ENCODE measurements around the gene AGBL4.

GRCh38 chr1:48988633-48989197 lies 1035.0 kb downstream of the AGBL4 start:
- TF ChIP-seq POLR2AphosphoS5 (IDR thresholded peaks at IDR 0.05; ENCODE audit: low read depth, low read length) = no peak
- TF ChIP-seq TAF1 (IDR thresholded peaks at IDR 0.05; ENCODE audit: borderline replicate concordance, insufficient read depth, low read length) = no peak
- TF ChIP-seq REST (IDR thresholded peaks at IDR 0.05; ENCODE audit: insufficient read depth in 1 of 2, low read depth in 2 of 2, low read length in 2 of 2) = no peak
- TF ChIP-seq SIN3A (IDR thresholded peaks at IDR 0.05; ENCODE audit: borderline replicate concordance, insufficient read depth, low read length) = no peak
- no peak for TF ChIP-seq FOXP2 (optimal IDR thresholded peaks at IDR 0.05; ENCODE audit: borderline replicate concordance, extremely low read depth, extremely low read length, insufficient read depth)
